Lung (tissue), 12 donors: ENCODE measurements around the gene TMEM237. TPM values are rescaled to one million over a fixed set of nuclear protein-coding genes. Genes with fewer than 3 reads are reported as not detected.
"Not testable (repeated sequence)": the region's sequence is repeated elsewhere in the genome, so short reads cannot be mapped to it uniquely, and the experiment has no call there.

ENCODE experiments used
- ATAC-seq: fragments of 200-7000 bp; cut with Tn5 transposase; one replicate; pipeline ENCODE4 v1.9.1; 2020; ENCODE audit warnings: moderate number of reproducible peaks; ENCODE audit not compliant: insufficient read depth, low FRiP score
- DNase-seq, 3 donors: peaks; one replicate each; pipeline ENCODE4 v3.0.0-alpha.2; 2013 to 2017
- H3K27ac ChIP-seq, 2 donors: one replicate each; pipeline ENCODE4 v1.5.1; 2013; ENCODE audit warnings: mild to moderate bottlenecking in 2 of 2, moderate library complexity in 2 of 2, control low read depth in 1 of 2, inconsistent platforms in 1 of 2, low read depth in 1 of 2, low read length in 1 of 2
- H3K27me3 ChIP-seq, 3 donors: one replicate each; pipeline ENCODE4 v1.5.1; 2013; ENCODE audit warnings: low read length in 2 of 3; ENCODE audit not compliant: control insufficient read depth in 3 of 3, insufficient read depth in 3 of 3
- H3K36me3 ChIP-seq, 4 donors: one replicate each; pipeline ENCODE4 v1.5.1; 2013; ENCODE audit warnings: low read length in 4 of 4, mild to moderate bottlenecking in 1 of 4, moderate library complexity in 1 of 4; ENCODE audit not compliant: control insufficient read depth in 4 of 4, insufficient read depth in 4 of 4
- H3K4me1 ChIP-seq, 5 donors: one replicate each; pipeline ENCODE4 v1.5.1; 2013; ENCODE audit warnings: low read length in 5 of 5, mild to moderate bottlenecking in 2 of 5, moderate library complexity in 1 of 5; ENCODE audit not compliant: control insufficient read depth in 5 of 5, insufficient read depth in 5 of 5
- H3K4me3 ChIP-seq: one replicate; pipeline ENCODE4 v1.5.1; 2013; ENCODE audit warnings: mild to moderate bottlenecking, control low read depth, moderate library complexity
- H3K9ac ChIP-seq, 2 donors: one replicate each; pipeline ENCODE4 v1.5.1; 2013; ENCODE audit warnings: low read length in 2 of 2, control low read depth in 1 of 2; ENCODE audit not compliant: insufficient read depth in 1 of 2
- H3K9me3 ChIP-seq, 4 donors: one replicate each; pipeline ENCODE4 v1.5.1; 2013; ENCODE audit warnings: low read length in 3 of 4, mild to moderate bottlenecking in 1 of 4, moderate library complexity in 1 of 4; ENCODE audit not compliant: control insufficient read depth in 4 of 4, insufficient read depth in 3 of 4
- CTCF ChIP-seq: IDR thresholded peaks from 2 replicates; pipeline ENCODE4 v1.5.1; 2012; ENCODE audit warnings: mild to moderate bottlenecking; ENCODE audit errors: control extremely low read depth, extremely low read depth
- WGBS, 2 donors: extraction: QIAGEN DNeasy Blood & Tissue Kit; methylation state at CpG; one replicate each; pipeline ENCODE4 v1.1.7; 2013; 5-methylcytosine and 5-hydroxymethylcytosine counted together
- polyA plus RNA-seq, 2 donors: library from polyadenylated mRNA; stranded (reverse); fragments of 200-250 nt; gene quantifications; one replicate each; pipeline ENCODE4 v1.2.1, GENCODE V29; 2013
- total RNA-seq, 2 donors: library from RNA; depleted of rRNA in 1 of 2; stranded (reverse); fragments of >200 nt in 1 of 2; gene quantifications; one replicate each; pipeline ENCODE4 v1.2.1, GENCODE V29; 2014 to 2021
- donor health status: control.
- donor health status: control.
- donor health status: Bipolar disorder and iron deficiency.
- donor health status: healthy.
- donor health status: DM: yes; HTN: yes; CAD: no.

Gene TMEM237
- total and polyA plus RNA-seq, 4 donors: 7.0 to 27.5 (median 11.6) TPM

- H3K9me3 ChIP-seq: peaks cover 0 to 2% (median 0%) of the 10 kb centered on the region in 4 donors
- H3K4me1 ChIP-seq: no peaks in the 10 kb centered on the region
- no peak overlapping the region for H3K9ac ChIP-seq
- H3K4me3 ChIP-seq: no peak overlapping the region
- no peak for ATAC-seq
- DNase-seq: no peak
- H3K27ac ChIP-seq: no peak overlapping the region
- no peaks in the 10 kb centered on the region for H3K27me3 ChIP-seq
- no peak for TF ChIP-seq CTCF
- H3K36me3 ChIP-seq: no peaks in the 10 kb centered on the region
- 67 to 84% methylated on average over 2 of the region's 2 CpGs for WGBS, 2 donors
Observed at GRCh38 chr2:201673546-201673945, 30.2 kb upstream of the TMEM237 start.

- not testable (repeated sequence) for H3K4me3 ChIP-seq, H3K4me1 ChIP-seq, H3K9me3 ChIP-seq, DNase-seq, H3K9ac ChIP-seq, ATAC-seq, H3K27me3 ChIP-seq, H3K27ac ChIP-seq, H3K36me3 ChIP-seq
- WGBS, 2 donors: 58 to 59% methylated on average over 4 of the region's 4 CpGs
Observed at GRCh38 chr2:201671205-201671604, 27.9 kb upstream of the TMEM237 start.

- Histone ChIP-seq H3K4me3 (no peak overlapping the region), H3K9ac (no peak overlapping the region), H3K27me3 (no peaks in the 10 kb centered on the region), H3K4me1 (no peaks in the 10 kb centered on the region), H3K36me3 (no peaks in the 10 kb centered on the region), H3K9me3 (peaks cover 0 to 4% (median 0%) of the 10 kb centered on the region in 4 donors), H3K27ac (no peak overlapping the region)
- WGBS, 2 donors: 95 to 98% methylated on average over 1 of the region's 1 CpG
- DNase-seq (no peak), ATAC-seq (no peak)
- TF ChIP-seq CTCF: no peak
Observed at GRCh38 chr2:201669865-201670264, 26.6 kb upstream of the TMEM237 start.

GRCh38 chr2:201668402-201668910 is 25.2 kb upstream of the TMEM237 start:
- no peak overlapping the region for H3K9ac ChIP-seq
- H3K27me3 ChIP-seq: no peaks in the 10 kb centered on the region
- TF ChIP-seq CTCF: no peak
- H3K36me3 ChIP-seq: no peaks in the 10 kb centered on the region
- no peak overlapping the region for H3K4me3 ChIP-seq
- WGBS, 2 donors: 67 to 79% methylated on average over 3 of the region's 3 CpGs
- DNase-seq (no peak), ATAC-seq (no peak)
- no peaks in the 10 kb centered on the region for H3K4me1 ChIP-seq
- peaks cover 0 to 4% (median 0%) of the 10 kb centered on the region in 4 donors for H3K9me3 ChIP-seq
- H3K27ac ChIP-seq: no peak overlapping the region
